ENCODE results near the gene CADM1. TPM values are rescaled to one million over a fixed set of nuclear protein-coding genes. Genes with fewer than 3 reads are reported as not detected.

The CADM1 gene
- total and polyA plus RNA-seq, 9 donors = 6.6 to 61.2 (median 17.2) TPM

DNA sequence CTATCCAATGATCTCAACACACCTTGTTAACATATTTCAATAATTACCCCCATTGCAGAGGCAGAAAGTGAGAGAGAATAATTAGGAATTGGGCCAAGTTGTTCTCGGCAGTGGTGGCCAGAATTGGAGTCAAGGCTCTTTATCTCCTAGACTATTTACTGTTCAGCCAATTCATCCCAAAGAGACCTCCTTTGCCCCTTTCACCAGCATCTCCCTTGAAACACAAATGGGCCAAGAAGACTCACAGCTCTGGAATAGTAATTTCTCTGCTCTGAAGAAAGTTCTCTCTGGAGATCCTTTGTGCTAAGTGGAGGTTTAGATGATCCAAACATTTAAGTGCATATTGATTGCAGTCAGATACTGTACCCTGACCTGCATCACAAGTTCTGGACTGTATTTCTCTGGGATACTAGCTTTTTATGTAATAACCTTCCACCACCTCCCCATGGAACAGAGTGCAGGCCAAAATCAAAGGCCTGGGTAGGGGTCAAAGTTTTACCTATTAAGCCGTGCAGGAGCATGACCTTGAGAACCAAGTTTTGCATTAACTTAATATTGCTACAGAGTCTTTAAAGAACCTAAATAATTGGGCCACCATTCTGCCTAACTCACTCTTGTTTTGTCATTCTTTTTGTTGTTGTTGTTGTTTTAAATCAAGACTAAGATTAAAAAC lies 19.6 kb upstream of the CADM1 start:
- no peak for TF ChIP-seq EP300 (IDR thresholded peaks at IDR 0.05)
- intact Hi-C loops (cut with DNase I) = no loop called here
- Histone ChIP-seq H3K27me3 (no peaks in the 10 kb centered on the region), H3K27ac (no peak overlapping the region), H3K4me1 (ENCODE audit: insufficient read depth) (no peaks in the 10 kb centered on the region), H3K9me3 (no peaks in the 10 kb centered on the region), H3K36me3 (no peaks in the 10 kb centered on the region), H3K4me3 (no peak overlapping the region)
- 29 to 45% (median 32%) methylated on average over 2 of the region's 2 CpGs for WGBS, 3 donors
- no peak for DNase-seq

DNA sequence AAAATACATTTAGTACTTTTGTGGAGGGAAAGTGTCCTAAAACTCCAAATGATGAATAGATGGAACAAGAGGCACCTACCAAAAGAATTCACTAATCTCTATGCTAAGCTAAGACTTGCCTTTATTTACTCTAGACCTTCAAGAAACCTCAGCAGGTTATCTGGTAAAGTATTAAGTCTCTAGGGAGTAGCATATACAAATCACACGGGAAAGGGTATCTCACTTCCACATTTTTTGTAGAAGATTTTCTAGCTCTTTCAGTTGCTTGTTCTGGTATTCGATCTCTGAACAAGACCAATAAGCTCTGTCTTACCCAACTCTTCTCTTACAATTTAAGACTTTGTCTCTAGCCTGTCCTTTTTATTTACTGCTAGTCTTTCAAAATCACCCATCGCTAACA lies 18.1 kb upstream of the CADM1 start:
- Histone ChIP-seq H3K4me3 (no peak overlapping the region), H3K27ac (no peak overlapping the region), H3K36me3 (no peaks in the 10 kb centered on the region), H3K27me3 (no peaks in the 10 kb centered on the region), H3K4me1 (ENCODE audit: insufficient read depth) (no peaks in the 10 kb centered on the region), H3K9me3 (no peaks in the 10 kb centered on the region)
- TF ChIP-seq, protein P1, sequence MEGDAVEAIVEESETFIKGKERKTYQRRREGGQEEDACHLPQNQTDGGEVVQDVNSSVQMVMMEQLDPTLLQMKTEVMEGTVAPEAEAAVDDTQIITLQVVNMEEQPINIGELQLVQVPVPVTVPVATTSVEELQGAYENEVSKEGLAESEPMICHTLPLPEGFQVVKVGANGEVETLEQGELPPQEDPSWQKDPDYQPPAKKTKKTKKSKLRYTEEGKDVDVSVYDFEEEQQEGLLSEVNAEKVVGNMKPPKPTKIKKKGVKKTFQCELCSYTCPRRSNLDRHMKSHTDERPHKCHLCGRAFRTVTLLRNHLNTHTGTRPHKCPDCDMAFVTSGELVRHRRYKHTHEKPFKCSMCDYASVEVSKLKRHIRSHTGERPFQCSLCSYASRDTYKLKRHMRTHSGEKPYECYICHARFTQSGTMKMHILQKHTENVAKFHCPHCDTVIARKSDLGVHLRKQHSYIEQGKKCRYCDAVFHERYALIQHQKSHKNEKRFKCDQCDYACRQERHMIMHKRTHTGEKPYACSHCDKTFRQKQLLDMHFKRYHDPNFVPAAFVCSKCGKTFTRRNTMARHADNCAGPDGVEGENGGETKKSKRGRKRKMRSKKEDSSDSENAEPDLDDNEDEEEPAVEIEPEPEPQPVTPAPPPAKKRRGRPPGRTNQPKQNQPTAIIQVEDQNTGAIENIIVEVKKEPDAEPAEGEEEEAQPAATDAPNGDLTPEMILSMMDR (IDR thresholded peaks at IDR 0.05) = no peak
- no peak for DNase-seq
- 78 to 82% (median 80%) methylated on average over 3 of the region's 3 CpGs for WGBS, 3 donors
- intact Hi-C loops (cut with DNase I) = no loop called here

DNA sequence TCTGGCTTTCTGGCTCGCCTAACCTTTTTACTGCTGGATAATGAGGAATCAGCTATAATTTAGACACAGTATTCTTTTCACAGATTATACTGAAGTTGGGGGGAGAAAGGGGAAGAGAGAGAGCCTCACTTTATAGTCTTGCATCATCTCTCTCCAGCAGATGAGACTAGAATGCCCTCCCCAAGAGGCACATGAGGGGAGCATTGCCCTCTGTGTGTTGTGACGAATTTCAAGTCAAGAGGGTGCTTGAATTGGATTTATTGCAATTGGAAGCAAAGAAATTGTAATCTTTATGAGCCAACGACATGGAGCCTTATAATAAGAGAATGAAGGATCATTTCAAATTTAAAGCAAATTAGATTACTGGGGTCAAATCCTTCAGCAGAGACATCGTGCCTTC lies 17.6 kb upstream of the CADM1 start:
- no peaks in the 10 kb centered on the region for H3K36me3 ChIP-seq
- TF ChIP-seq, protein P1 (IDR thresholded peaks at IDR 0.05) = no peak
- TF ChIP-seq EP300 (IDR thresholded peaks at IDR 0.05) = no peak
- TF ChIP-seq POLR2A (IDR thresholded peaks at IDR 0.05) = no peak
- no peaks in the 10 kb centered on the region for H3K4me1 ChIP-seq (ENCODE audit: insufficient read depth)
- H3K9me3 ChIP-seq = no peaks in the 10 kb centered on the region
- no peaks in the 10 kb centered on the region for H3K27me3 ChIP-seq
- no peak overlapping the region for H3K4me3 ChIP-seq
- DNase-seq = no peak
- no peak overlapping the region for H3K27ac ChIP-seq
- intact Hi-C loops (cut with DNase I) = no loop called here
- 35 to 37% (median 36%) methylated on average over 4 of the region's 4 CpGs for WGBS, 3 donors

GRCh38 chr11:115518983-115519628 lies 14.9 kb upstream of the CADM1 start:
- H3K9me3 ChIP-seq = no peaks in the 10 kb centered on the region
- H3K4me1 ChIP-seq (ENCODE audit: insufficient read depth) = no peaks in the 10 kb centered on the region
- H3K27ac ChIP-seq = no peak overlapping the region
- DNase-seq = no peak
- intact Hi-C loops (cut with DNase I) = no loop called here
- no peak overlapping the region for H3K4me3 ChIP-seq
- TF ChIP-seq POLR2A (IDR thresholded peaks at IDR 0.05) (no peak), EP300 (IDR thresholded peaks at IDR 0.05) (no peak)
- TF ChIP-seq, protein P1 (IDR thresholded peaks at IDR 0.05) = no peak
- H3K36me3 ChIP-seq = no peaks in the 10 kb centered on the region
- H3K27me3 ChIP-seq = no peaks in the 10 kb centered on the region
- WGBS, 3 donors = 75 to 84% (median 78%) methylated on average over 8 of the region's 8 CpGs
